ENCODE results near the gene CSF1.
"Not testable (repeated sequence)": the region's sequence is repeated elsewhere in the genome, so short reads cannot be mapped to it uniquely, and the experiment has no call there.

Gene CSF1, protein sequence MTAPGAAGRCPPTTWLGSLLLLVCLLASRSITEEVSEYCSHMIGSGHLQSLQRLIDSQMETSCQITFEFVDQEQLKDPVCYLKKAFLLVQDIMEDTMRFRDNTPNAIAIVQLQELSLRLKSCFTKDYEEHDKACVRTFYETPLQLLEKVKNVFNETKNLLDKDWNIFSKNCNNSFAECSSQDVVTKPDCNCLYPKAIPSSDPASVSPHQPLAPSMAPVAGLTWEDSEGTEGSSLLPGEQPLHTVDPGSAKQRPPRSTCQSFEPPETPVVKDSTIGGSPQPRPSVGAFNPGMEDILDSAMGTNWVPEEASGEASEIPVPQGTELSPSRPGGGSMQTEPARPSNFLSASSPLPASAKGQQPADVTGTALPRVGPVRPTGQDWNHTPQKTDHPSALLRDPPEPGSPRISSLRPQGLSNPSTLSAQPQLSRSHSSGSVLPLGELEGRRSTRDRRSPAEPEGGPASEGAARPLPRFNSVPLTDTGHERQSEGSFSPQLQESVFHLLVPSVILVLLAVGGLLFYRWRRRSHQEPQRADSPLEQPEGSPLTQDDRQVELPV

DNA sequence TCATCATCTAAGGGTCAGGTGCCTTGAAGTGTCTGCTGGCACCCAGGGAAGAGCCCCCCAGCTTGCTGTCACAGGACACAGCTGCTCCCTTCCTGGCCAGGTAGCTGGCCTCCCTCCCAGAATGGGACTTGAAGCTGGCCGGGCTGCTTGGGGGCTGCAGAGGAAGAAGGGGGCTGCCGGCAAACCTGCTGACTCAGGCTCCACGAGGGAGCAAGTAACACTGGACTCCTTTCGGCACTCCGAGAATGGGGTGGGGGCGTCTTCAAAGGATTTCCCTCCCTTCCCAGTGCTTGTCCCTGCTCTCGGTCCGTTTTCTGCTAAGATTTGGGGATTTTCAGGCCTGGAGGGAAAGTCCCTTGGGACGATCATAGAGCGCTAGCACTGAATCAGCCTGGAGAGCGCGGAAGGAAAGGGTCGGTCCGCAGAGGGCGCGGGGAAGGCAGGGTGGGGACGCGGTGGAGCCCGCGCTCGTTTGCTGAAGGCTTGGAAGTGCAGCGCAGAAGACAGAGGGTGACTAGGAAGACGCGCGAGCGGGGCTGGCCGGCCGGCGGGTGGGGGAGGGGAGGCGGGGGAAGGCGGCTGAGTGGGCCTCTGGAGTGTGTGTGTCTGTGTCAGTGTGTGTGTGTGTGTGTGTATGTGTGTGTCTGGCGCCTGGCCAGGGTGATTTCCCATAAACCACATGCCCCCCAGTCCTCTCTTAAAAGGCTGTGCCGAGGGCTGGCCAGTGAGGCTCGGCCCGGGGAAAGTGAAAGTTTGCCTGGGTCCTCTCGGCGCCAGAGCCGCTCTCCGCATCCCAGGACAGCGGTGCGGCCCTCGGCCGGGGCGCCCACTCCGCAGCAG lies at the start of gene CSF1:
CSF1 (plus strand) TSS at position 727 of the 840 bp plus-strand sequence. CDS start 175 bp downstream, outside the sequence.
- peak; percentile 65 for DNase-seq

DNA sequence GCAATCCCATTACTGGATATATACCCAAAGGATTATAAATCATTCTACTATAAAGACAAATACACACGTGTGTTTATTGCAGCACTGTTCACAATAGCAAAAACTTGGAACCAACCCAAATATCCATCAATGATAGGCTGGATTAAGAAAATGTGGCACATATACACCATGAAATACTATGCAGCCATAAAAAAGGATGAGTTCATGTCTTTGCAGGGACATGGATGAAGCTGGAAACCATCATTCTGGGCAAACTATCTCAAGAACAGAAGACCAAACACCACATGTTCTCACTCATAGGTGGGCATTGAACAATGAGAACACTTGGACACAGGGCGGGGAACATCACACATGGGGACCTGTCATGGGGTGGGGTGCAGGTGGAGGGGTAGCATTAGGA lies 49.0 kb upstream of the CSF1 start:
- DNase-seq = not testable (repeated sequence)

DNA sequence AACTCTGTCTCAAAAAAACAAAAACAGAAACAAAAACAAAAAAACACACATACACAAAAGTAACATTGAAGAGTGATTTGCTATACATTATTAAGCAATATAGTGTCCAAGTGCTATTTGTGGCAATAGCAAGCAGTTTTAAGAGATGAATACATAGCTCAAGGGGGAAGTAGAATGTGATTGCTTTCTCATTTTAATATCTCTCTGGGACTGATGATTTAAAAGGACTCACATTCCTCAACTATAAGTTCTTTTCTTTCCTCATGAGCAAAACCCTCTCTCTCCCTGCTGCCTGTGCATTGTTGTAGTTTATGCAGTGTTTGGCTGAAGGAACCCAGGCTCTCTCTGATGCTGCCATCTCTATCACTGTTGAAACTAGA lies 47.0 kb upstream of the CSF1 start:
- DNase-seq = no peak

DNA sequence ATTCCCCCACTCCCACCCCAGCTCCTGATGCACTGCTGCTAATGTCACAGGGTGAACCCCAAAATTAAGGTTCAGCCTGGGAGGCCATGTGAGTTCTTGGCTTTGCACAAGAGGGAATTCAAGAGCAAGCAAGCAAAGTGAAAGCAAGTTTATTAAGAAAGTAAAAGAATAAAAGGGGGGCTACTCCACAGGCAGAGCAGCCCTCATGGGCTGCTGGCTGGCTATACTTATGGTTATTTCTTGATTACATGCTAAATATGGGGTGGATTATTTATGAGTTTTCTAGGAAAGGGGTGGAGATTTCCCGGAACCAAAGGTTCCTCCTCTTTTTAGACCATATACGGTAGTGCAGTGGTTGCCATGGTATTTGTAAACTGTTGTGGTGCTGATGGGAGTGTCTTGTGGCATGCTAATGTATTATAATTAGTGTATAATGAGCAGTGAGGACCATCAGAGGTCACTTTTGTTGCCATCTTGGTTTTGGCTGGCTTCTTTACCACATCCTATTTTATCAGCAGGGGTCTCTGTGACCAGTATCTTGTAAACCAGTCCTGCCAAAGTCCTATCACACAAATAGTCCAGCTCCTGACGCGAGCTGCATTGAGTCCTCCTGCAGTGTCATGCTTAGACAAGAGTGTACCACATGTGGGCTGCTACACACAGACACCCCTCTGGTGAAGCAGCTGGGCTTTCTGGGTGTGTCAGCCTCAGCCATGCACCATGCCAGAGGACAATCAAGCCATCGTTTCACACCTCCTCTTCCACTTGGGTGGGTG lies 46.4 kb upstream of the CSF1 start:
- DNase-seq = no peak

DNA sequence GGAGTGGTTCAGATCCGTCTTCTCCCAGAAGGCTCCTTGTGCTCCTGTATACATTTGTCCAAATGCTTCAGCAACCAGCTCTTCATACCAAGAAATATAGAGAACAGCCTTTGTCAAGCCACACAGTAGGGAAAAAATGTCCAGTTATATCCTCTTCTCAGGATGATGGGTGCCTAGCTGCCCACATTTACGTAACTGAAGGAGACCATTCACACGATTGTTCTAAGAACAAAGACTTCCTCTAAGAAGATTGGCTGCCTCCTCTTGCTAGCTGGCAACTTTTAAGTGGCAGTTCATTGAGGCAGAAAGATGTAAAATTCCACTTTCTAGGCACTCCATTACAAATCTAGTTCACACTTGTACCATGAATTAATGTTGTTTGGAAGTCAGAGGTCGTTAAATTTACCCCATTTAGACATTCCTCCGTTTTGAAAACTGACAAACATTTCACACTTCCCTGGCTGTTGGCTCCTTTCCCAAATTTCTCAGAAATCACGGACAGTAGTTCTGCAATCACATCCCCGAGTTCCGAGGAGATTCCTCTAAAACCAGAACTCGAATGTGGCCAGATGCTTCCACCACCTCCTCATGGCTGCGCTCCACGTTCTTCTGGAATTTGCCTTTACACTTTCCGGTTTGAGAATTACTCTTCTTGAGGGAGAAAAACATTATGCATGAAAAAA lies 45.6 kb upstream of the CSF1 start:
- no peak for DNase-seq

DNA sequence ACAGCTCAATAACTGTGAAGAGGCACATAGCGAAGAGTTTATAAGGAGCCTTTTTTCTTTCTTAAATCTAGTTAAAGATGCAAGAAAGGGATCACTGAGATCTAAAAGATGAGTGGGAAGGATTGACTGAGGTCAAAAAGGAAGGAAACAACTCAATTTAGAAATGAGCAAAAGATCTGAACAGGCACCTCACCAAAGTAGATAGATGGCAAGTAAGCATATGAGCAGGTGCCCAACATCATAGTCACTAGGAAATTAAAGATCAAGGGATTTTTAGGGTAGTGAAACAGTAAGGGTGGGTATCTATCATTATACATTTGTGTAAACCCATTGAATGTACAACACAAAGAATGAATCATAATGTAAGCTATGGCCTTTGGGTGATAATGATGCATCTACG lies 44.6 kb upstream of the CSF1 start:
- DNase-seq = no peak

DNA sequence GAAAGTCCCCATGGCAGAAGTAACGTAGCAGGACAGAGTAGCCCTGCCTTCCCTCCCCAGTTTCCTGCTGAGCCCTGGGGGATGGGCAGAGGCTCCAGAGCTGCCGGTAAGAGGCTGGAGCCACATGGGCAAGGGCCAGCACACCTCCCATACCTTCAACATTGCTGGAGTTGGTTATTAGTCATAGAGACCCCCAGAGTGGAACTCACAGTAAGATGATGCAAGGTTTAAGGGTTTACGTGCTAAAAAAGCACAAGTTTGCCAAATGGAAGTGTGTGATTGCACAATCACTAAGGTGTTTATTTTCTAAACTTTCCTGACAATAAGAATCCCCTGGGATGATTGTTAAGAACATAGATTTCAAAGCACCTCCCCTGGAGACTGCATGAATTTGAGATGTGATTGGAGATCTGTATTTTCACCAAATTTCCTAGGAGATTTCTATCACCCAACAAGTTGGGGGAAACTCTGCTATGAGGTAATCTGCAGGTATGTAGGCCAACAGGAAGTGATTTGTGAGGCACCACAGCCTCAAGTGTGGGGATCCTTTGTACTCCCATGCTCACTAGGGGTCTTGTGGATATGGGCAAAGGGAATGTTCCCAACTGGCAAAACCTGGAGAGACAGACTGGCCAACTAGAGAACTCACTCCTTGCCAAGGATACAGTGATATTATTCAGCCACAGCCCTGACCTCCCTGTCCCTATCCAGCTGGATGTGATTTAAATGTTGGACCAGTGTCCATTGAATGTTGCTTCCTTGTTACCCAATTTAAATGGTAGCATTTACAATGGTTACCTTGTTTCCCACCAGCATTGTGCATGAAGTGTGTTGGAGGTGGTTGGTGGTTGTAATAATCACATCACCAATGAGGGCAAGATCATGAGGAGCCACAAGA lies 37.1 kb upstream of the CSF1 start:
- DNase-seq = no peak

DNA sequence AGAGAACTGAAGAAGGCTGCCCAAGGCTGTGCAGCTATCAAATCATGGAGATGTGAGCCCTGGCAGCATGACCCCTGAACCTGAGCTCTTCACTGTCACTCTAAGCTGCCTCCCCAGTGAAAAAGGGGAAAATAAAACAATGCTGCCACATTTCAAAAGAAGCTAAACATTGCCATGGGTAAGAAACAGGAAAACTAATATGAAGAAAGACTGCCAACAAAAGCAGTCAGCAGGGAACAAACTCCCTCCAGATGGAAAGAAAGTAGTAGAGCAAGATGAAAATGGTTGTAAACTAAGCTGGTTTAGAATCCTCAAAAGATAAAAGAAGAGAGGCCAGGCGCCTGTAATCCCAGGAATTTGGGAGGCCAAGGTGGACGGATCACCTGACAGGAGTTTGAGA lies 36.2 kb upstream of the CSF1 start:
- no peak for DNase-seq

DNA sequence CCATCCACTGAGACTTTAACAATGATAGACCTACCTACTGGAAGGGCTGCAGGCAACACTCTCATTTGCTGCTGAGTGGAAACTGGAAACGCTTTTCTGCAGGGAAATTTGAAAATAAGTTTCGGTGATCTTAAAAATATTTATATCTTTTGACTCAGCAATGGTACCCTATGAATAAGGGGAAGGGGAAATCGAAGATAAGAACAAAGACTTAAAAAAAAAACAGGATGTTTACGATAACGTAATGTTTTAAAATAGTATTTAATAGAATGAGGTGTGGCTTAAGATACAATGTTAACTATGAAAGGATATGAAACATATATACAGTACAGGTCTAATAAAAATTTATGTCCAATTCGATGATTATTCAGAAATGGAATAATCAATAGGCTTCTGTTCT lies 34.8 kb upstream of the CSF1 start:
- DNase-seq = no peak

DNA sequence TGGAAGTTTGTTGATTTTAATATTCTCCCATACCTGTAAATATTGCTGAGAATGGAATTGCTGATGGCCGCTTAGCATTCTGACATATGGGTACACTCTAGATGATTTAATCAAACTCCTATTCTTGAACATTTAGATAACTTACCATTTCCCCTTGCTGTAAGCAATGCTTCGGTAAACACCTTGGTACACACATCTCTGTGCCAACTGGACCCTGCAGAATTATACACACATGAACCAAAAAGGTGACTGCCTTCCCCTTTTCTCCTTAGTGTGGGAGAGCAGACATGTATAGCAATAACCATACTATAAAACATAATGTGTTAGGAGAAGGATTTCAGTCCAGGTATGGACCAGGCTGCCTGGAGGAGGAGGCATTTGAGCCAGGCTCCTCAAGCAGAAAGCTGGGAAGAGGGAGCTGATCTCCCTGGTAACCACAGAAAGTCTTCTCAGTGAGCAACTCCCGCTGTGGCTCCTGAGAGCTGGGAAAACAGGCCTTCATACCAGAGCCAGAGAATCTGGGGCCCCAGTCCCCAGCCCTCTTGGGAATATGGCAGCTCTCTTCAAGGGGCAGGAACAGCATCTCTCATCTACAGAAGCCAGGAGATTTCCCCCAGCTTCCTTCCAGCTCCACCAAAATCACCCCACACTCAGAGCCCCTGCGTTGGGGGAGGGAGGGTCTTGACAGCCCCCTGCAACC lies 33.9 kb upstream of the CSF1 start:
- DNase-seq = no peak

DNA sequence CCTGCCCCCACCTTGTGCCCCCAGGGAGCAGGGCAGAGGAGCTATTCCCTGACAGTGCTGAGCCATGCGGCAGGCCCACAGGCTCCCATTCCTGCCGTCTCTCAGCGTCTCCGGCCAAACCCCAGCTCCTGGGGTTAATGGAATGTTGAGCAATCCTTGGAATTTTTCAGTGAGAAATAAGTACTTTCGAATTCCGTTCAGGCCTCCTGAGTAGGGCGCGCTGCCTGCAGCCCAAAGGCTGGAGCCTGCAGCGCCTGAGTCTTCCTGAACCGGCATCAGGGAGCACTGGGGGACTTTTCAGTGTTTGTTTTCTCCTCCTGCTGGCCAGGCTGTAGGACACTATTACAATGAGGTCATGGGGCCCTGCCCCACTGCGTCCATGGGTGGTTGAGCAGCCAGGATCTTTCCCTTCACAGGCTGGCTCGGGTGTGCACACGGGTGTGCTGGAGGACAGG lies 33.3 kb upstream of the CSF1 start:
- DNase-seq = no peak

DNA sequence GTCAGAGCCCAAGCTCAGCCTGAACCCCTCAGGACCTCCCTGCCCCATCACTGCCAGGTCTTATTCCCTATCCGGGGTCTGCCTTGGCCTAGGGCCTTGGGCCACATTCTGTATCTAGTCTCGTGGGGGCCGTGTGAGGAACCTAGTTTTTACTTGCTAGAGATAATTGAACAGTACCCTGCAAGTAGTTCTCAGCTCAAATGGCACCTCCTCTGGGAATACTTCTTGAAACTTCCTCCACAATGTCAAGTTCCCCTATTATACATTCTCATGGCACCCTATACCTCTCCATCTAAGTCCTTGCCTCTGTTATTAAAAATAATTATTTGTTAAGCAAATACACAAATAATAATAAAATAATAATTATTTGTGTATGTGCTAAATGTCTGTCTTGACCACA lies 32.9 kb upstream of the CSF1 start:
- no peak for DNase-seq

DNA sequence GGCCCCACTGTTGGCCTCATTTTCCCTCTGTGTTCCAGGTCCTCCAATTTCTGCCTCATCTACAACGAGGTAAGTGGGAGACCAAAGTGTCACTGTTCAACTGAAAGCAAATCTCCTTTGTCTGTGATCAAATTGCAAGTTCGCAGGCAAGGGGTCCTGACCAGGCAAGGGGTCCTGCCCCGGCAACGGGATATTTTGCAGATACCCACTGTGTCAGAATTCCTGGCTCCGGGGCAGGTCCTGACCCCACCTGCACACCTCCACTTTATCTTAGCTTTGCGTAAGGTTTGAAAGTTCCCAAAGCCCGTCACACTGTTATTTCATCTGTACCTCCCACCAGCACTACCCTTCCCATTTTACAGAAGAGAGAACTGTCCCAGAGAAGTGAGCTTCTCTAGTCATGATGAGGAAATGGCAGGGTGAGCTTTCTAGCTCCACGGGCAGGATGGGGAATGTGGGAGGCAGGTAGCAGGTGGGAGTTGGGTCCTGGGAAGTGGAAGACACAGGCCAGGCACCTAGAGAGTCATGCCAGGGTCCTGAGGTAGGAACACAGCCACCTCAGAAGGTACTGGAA lies 32.0 kb upstream of the CSF1 start:
- no peak for DNase-seq

DNA sequence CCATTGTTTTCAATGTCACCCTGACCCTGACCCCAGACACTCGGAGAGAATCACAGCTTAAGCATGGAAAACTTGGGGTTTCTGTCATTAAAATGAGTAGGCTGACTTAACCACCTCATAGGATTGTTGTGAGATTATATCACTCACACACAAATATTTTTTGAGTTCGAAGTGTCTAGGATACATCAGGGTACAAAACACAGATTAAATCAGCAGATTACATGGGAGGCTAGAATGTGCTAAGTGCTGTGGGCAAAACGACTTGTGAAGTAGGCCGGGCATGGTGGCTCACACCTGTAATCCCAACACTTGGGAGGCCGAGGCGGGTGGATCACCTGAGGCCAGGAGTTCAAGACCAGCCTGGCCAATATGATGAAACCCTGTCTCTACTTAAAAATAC lies 31.3 kb upstream of the CSF1 start:
- not testable (repeated sequence) for DNase-seq

DNA sequence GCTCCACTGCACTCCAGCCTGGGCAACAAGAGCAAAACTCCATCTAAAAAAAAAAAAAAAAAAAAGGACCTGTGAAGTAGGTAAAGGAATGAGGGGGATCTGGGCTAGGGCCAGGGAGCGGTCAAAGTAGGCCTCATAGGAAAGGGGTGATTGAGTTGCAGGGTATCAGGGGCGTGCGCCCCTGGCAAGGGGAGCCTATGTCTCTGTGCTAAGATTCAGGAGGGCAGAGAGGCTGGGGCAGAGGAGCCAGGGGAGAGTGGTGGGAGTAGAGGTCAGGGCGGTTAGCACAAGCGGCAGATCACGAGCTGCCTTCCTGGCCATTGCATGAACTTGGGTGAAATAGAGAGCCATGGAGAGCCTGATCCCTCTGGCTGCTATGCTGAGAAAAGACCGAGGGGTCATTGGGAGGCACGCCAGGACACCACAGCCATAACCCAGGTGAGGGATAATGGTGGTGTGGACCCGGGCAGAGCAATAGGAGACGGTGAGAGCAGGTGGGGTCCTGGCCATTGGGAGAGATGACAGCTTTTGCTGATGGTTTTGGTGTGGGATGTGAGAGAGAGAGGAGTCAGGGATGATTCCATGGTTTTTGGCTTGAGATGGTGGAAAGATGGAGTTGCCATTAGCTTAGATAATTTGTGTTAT lies 30.6 kb upstream of the CSF1 start:
- no peak for DNase-seq

DNA sequence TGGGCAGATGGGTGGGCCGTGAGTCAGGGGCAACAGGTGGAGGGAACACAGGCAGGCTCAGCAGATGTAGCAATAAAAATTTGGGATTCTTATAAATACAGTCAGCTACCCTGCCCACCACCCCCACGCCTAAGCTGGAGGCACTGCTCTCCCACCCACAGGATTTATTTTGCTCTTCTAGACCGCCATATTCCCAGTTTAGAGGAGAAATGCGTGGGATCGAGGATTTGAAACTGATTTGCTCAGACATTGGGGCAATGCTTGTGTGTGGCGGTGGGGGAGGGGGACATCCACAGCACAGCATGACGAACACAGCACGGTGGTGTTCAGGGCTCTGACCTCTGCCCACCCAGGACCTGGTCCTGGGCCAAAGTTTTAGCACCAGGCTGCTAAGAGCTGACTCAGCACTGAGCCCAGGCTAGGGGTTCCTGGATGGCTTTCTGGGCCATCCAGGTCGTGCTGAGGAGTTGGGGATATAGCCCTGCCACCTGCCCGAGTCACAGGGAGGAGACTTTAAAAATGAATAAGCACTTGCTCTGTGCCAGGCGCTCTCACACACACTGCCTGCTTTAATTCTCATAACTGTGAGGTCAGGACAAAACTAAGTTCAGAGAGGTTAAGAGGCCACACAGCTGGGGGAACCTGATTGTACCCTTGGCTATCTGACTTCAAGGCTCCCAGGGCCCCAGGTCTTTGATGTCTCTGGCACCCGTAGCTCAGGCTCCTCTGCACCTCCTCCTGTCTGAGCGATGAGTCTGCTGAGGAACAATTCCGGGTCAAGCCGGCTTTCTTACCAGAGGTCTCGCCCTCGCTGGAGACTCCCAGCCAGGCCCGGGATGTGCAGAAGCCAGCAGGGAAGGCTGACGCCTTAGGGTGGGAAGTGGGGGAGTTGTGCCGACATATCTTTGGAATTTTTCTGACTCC lies 29.4 kb upstream of the CSF1 start:
- no peak for DNase-seq

DNA sequence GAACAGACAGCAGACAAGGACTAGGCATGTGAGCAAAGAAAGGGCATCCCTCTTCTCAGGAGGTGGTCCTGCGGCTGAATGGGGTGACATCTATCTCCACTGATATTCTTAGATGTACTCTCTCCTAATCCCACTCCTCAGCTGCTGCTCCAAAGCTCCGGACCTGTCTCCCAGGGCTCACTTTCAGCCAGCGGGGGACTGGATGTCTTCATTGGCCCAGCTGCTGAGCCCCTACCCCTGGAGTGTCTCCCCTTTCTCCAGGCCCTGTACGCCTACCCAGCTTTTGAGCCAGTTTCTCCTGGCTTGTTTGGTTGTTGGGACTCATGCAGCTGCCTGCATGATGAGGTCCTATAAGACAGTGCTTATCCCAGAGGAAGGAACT lies 28.8 kb upstream of the CSF1 start:
- no peak for DNase-seq

All from NCI-H1105 treated with DMSO at 0.1 percent for 48 hours (cell line).